ENCODE data around the gene RBM33. TPM values are rescaled to one million over a fixed set of nuclear protein-coding genes. Genes with fewer than 3 reads are reported as not detected.

Gene RBM33
- total RNA-seq, 1 donor from 2014 or later, result 73.2 TPM

GRCh38 chr7:155680124-155680523, 35.7 kb downstream of the RBM33 start:
- TF ChIP-seq CTCF (conservative IDR thresholded peaks at IDR 0.05), result no peak
- peaks cover 16% of the 10 kb centered on the region for H3K36me3 Mint-ChIP-seq (ENCODE audit: low read depth)
- no peak for DNase-seq (ENCODE audit: low read depth, low spot score)
- H3K27me3 Mint-ChIP-seq (ENCODE audit: low read depth), result no peaks in the 10 kb centered on the region
- no peaks in the 10 kb centered on the region for H3K9me3 Mint-ChIP-seq
- no peak overlapping the region for H3K27ac Mint-ChIP-seq (ENCODE audit: unreplicated experiment)
- H3K4me1 Mint-ChIP-seq, result peaks cover 36% of the 10 kb centered on the region
- no peak overlapping the region for H3K4me3 Mint-ChIP-seq

DNA sequence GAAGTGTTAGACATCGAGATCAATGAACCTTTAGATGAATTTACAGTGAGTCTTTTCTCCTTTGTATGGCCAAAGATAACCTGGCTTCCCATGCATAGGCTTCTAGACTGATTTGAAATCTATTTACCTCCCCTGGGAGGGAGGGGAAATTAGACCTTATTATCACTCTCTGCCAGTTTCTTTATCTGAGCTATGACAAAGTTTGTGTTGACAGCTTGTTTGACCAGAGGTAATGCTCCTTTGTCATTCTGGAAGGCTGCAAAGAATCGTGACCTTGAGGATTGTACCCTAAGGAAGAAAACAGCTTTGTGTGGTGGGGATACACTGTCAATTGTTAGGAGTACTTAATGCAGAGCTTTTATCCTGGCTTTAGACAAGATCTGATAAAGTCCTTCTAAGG, 36.4 kb downstream of the RBM33 start:
- no peaks in the 10 kb centered on the region for H3K9me3 Mint-ChIP-seq
- H3K27me3 Mint-ChIP-seq (ENCODE audit: low read depth), result no peaks in the 10 kb centered on the region
- peaks cover 36% of the 10 kb centered on the region for H3K4me1 Mint-ChIP-seq
- no peak for TF ChIP-seq CTCF (conservative IDR thresholded peaks at IDR 0.05)
- H3K27ac Mint-ChIP-seq (ENCODE audit: unreplicated experiment), result no peak overlapping the region
- no peak overlapping the region for H3K4me3 Mint-ChIP-seq
- H3K36me3 Mint-ChIP-seq (ENCODE audit: low read depth), result peaks cover 22% of the 10 kb centered on the region
- no peak for DNase-seq (ENCODE audit: low read depth, low spot score)

DNA sequence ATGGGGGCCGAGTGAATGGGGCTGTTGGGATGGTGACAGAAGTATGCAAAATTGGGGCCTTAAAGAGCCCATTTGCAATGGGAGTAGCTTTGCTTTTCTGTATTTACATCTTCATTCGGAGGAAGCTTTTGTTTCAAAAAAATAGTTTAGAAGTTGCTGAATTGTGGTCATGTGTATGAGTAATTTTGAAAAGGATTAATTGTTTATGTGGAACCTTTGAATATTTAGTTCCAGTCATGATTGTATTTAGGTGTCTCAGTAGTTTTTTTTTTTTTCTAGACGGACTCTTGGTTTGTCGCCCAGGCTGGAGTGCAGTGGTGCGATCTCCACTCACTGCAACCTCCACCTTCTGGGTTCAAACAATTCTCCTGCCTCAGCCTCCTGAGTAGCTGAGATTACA, 37.2 kb downstream of the RBM33 start:
- DNase-seq (ENCODE audit: low read depth, low spot score), result no peak
- TF ChIP-seq CTCF (conservative IDR thresholded peaks at IDR 0.05), result no peak
- Mint-ChIP-seq H3K27me3 (ENCODE audit: low read depth) (no peaks in the 10 kb centered on the region), H3K27ac (ENCODE audit: unreplicated experiment) (no peak overlapping the region), H3K36me3 (ENCODE audit: low read depth) (peaks cover 28% of the 10 kb centered on the region), H3K4me1 (peaks cover 33% of the 10 kb centered on the region), H3K4me3 (no peak overlapping the region), H3K9me3 (no peaks in the 10 kb centered on the region)

- H3K27ac Mint-ChIP-seq (ENCODE audit: unreplicated experiment), result no peak overlapping the region
- no peaks in the 10 kb centered on the region for H3K9me3 Mint-ChIP-seq
- peaks cover 32% of the 10 kb centered on the region for H3K4me1 Mint-ChIP-seq
- H3K27me3 Mint-ChIP-seq (ENCODE audit: low read depth), result no peaks in the 10 kb centered on the region
- DNase-seq (ENCODE audit: low read depth, low spot score), result no peak
- TF ChIP-seq CTCF (conservative IDR thresholded peaks at IDR 0.05), result no peak
- H3K36me3 Mint-ChIP-seq (ENCODE audit: low read depth), result peaks cover 34% of the 10 kb centered on the region
- H3K4me3 Mint-ChIP-seq, result no peak overlapping the region
Measured at GRCh38 chr7:155682484-155682883, 38.0 kb downstream of the RBM33 start.

- peaks cover 39% of the 10 kb centered on the region for H3K36me3 Mint-ChIP-seq (ENCODE audit: low read depth)
- H3K27me3 Mint-ChIP-seq (ENCODE audit: low read depth), result no peaks in the 10 kb centered on the region
Measured at GRCh38 chr7:155683098-155683497, 38.6 kb downstream of the RBM33 start.

More at GRCh38 chr7:155683098-155683497, 38.6 kb downstream of the RBM33 start:
- Mint-ChIP-seq H3K9me3 (no peaks in the 10 kb centered on the region), H3K4me1 (peaks cover 32% of the 10 kb centered on the region), H3K4me3 (no peak overlapping the region), H3K27ac (ENCODE audit: unreplicated experiment) (peak overlapping the region; percentile 40)
- no peak for TF ChIP-seq CTCF (conservative IDR thresholded peaks at IDR 0.05)
- DNase-seq (ENCODE audit: low read depth, low spot score), result no peak

Measured in neural crest cell (in vitro differentiated cells).